HEK293 (cell line): ENCODE results near the gene FOSL1.
A peak's percentile ranks its signal among the peaks of the same experiment; 100 is the strongest.

Source experiments
- EGR2 ChIP-seq: fragments of 450-650 bp; formaldehyde crosslinking; IDR thresholded peaks from 2 replicates; pipeline ENCODE4 v1.5.1; 2016; ENCODE audit warnings: low read depth, missing biosample characterization, missing genetic modification characterization
- GLIS1 ChIP-seq: fragments of 450-650 bp; formaldehyde crosslinking; IDR thresholded peaks from 2 replicates; pipeline ENCODE4 v1.5.1; 2016; ENCODE audit warnings: missing biosample characterization, missing genetic modification characterization
- IKZF3 ChIP-seq: fragments of 450-650 bp; IDR thresholded peaks from 2 replicates; pipeline ENCODE4 v1.5.0; 2018; ENCODE audit warnings: missing biosample characterization, mild to moderate bottlenecking, missing genetic modification characterization, moderate library complexity
- MEIS1 ChIP-seq: sonication (generic); formaldehyde crosslinking; IDR thresholded peaks from 2 replicates; pipeline ENCODE4 v1.8.1; 2022; ENCODE audit warnings: missing genetic modification reagents, mild to moderate bottlenecking, borderline replicate concordance
- SCRT2 ChIP-seq: fragments of 450-650 bp; formaldehyde crosslinking; IDR thresholded peaks from 2 replicates; pipeline ENCODE4 v1.5.1; 2016; ENCODE audit warnings: missing biosample characterization, missing genetic modification characterization
- ZFP3 ChIP-seq: fragments of 450-650 bp; formaldehyde crosslinking; IDR thresholded peaks from 2 replicates; pipeline ENCODE4 v1.5.1; 2016; ENCODE audit warnings: low read depth, missing biosample characterization, missing genetic modification characterization
- ZFP37 ChIP-seq: fragments of 450-650 bp; formaldehyde crosslinking; IDR thresholded peaks from 2 replicates; pipeline ENCODE4 v1.5.1; 2016; ENCODE audit warnings: missing biosample characterization, missing genetic modification characterization
- ZFP69B ChIP-seq: fragments of 450-650 bp; formaldehyde crosslinking; IDR thresholded peaks from 2 replicates; pipeline ENCODE4 v1.5.1; 2016; ENCODE audit warnings: missing biosample characterization, missing genetic modification characterization
- ZIC2 ChIP-seq: fragments of 450-650 bp; formaldehyde crosslinking; IDR thresholded peaks from 2 replicates; pipeline ENCODE4 v1.5.1; 2016; ENCODE audit warnings: missing biosample characterization, missing genetic modification characterization
- ZNF112 ChIP-seq: fragments of 450-650 bp; formaldehyde crosslinking; IDR thresholded peaks from 2 replicates; pipeline ENCODE4 v1.5.0; 2017; ENCODE audit warnings: missing biosample characterization, missing genetic modification characterization
- ZNF121 ChIP-seq: fragments of 450-650 bp; formaldehyde crosslinking; IDR thresholded peaks from 2 replicates; pipeline ENCODE4 v1.5.1; 2016; ENCODE audit warnings: missing biosample characterization, missing genetic modification characterization
- ZNF16 ChIP-seq: fragments of 450-650 bp; formaldehyde crosslinking; IDR thresholded peaks from 2 replicates; pipeline ENCODE4 v1.5.1; 2016; ENCODE audit warnings: low read depth, missing biosample characterization, missing genetic modification characterization
- ZNF174 ChIP-seq: fragments of 450-650 bp; formaldehyde crosslinking; IDR thresholded peaks from 2 replicates; pipeline ENCODE4 v1.5.0; 2017; ENCODE audit warnings: missing biosample characterization, mild to moderate bottlenecking, missing genetic modification characterization
- ZNF19 ChIP-seq: fragments of 450-650 bp; formaldehyde crosslinking; IDR thresholded peaks from 2 replicates; pipeline ENCODE4; 2016; ENCODE audit warnings: missing biosample characterization, missing genetic modification characterization, low read depth
- ZNF211 ChIP-seq: fragments of 450-650 bp; formaldehyde crosslinking; IDR thresholded peaks from 2 replicates; pipeline ENCODE4 v1.5.1; 2016; ENCODE audit warnings: low read depth, missing biosample characterization, missing genetic modification characterization
- ZNF302 ChIP-seq: fragments of 450-650 bp; formaldehyde crosslinking; IDR thresholded peaks from 2 replicates; pipeline ENCODE4 v1.5.1; 2016; ENCODE audit warnings: missing biosample characterization, missing genetic modification characterization, low read depth
- ZNF335 ChIP-seq: fragments of 450-650 bp; formaldehyde crosslinking; conservative IDR thresholded peaks from 2 replicates; pipeline ENCODE4 v1.5.1; 2016; ENCODE audit warnings: missing biosample characterization, missing genetic modification characterization
- ZNF350 ChIP-seq: fragments of 450-650 bp; formaldehyde crosslinking; IDR thresholded peaks from 2 replicates; pipeline ENCODE4 v1.5.0; 2017; ENCODE audit warnings: missing biosample characterization, mild to moderate bottlenecking, missing genetic modification characterization
- ZNF366 ChIP-seq: fragments of 450-650 bp; formaldehyde crosslinking; conservative IDR thresholded peaks from 2 replicates; pipeline ENCODE4 v1.5.1; 2016; ENCODE audit warnings: missing biosample characterization, missing genetic modification characterization
- ZNF404 ChIP-seq: fragments of 450-650 bp; formaldehyde crosslinking; IDR thresholded peaks from 2 replicates; pipeline ENCODE4 v1.5.1; 2017; ENCODE audit warnings: missing biosample characterization, missing genetic modification characterization
- ZNF426 ChIP-seq: fragments of 450-650 bp; formaldehyde crosslinking; IDR thresholded peaks from 2 replicates; pipeline ENCODE4 v1.5.1; 2017; ENCODE audit warnings: missing biosample characterization, missing genetic modification characterization, mild to moderate bottlenecking, inconsistent platforms, moderate library complexity
- ZNF48 ChIP-seq: fragments of 450-650 bp; formaldehyde crosslinking; IDR thresholded peaks from 2 replicates; pipeline ENCODE4 v1.5.1; 2016; ENCODE audit warnings: missing biosample characterization, missing genetic modification characterization
- ZNF501 ChIP-seq: fragments of 450-650 bp; formaldehyde crosslinking; IDR thresholded peaks from 2 replicates; pipeline ENCODE4 v1.5.1; 2016; ENCODE audit warnings: missing biosample characterization, missing genetic modification characterization
- ZNF529 ChIP-seq: fragments of 450-650 bp; formaldehyde crosslinking; IDR thresholded peaks from 2 replicates; pipeline ENCODE4 v1.5.1; 2017; ENCODE audit warnings: missing genetic modification characterization, missing biosample characterization; ENCODE audit not compliant: insufficient replicate concordance
- ZNF571 ChIP-seq: fragments of 450-650 bp; formaldehyde crosslinking; IDR thresholded peaks from 2 replicates; pipeline ENCODE4 v1.5.0; 2017; ENCODE audit warnings: missing biosample characterization, missing genetic modification characterization
- ZNF596 ChIP-seq: fragments of 450-650 bp; IDR thresholded peaks from 2 replicates; pipeline ENCODE4 v1.5.0; 2018; ENCODE audit warnings: missing biosample characterization, mild to moderate bottlenecking, missing genetic modification characterization, moderate library complexity
- ZNF626 ChIP-seq: fragments of 450-650 bp; sonication (Bioruptor Pico); formaldehyde crosslinking; IDR thresholded peaks from 2 replicates; pipeline ENCODE4 v1.5.1; 2018; ENCODE audit warnings: missing biosample characterization, missing genetic modification characterization, inconsistent platforms
- ZNF654 ChIP-seq: fragments of 450-650 bp; formaldehyde crosslinking; IDR thresholded peaks from 2 replicates; pipeline ENCODE4 v1.5.1; 2016; ENCODE audit warnings: low read depth, missing biosample characterization, missing genetic modification characterization
- ZNF660 ChIP-seq: fragments of 450-650 bp; IDR thresholded peaks from 2 replicates; pipeline ENCODE4 v1.5.1; 2018; ENCODE audit warnings: missing biosample characterization, mild to moderate bottlenecking, missing genetic modification characterization
- ZNF785 ChIP-seq: fragments of 450-650 bp; formaldehyde crosslinking; IDR thresholded peaks from 2 replicates; pipeline ENCODE4 v1.5.1; 2016; ENCODE audit warnings: missing biosample characterization, missing genetic modification characterization
- ZNF792 ChIP-seq: fragments of 450-650 bp; formaldehyde crosslinking; IDR thresholded peaks from 2 replicates; pipeline ENCODE4 v1.5.1; 2016; ENCODE audit warnings: missing biosample characterization, missing genetic modification characterization
- ZNF843 ChIP-seq: fragments of 450-650 bp; formaldehyde crosslinking; IDR thresholded peaks from 2 replicates; pipeline ENCODE4 v1.5.1; 2016; ENCODE audit warnings: missing biosample characterization, missing genetic modification characterization
- ZSCAN30 ChIP-seq: fragments of 450-650 bp; IDR thresholded peaks from 2 replicates; pipeline ENCODE4 v1.5.1; 2018; ENCODE audit warnings: missing biosample characterization, mild to moderate bottlenecking, missing genetic modification characterization, moderate library complexity
- ZXDB ChIP-seq: fragments of 450-650 bp; formaldehyde crosslinking; IDR thresholded peaks from 2 replicates; pipeline ENCODE4 v1.5.1; 2016; ENCODE audit warnings: missing biosample characterization, missing genetic modification characterization
- TF ChIP-seq, protein P1 (sequence below): fragments of 450-650 bp; formaldehyde crosslinking; IDR thresholded peaks from 2 replicates; pipeline ENCODE4 v1.5.1; 2016; ENCODE audit warnings: missing biosample characterization, missing genetic modification characterization
- TF ChIP-seq, protein P2 (sequence below): fragments of 450-650 bp; formaldehyde crosslinking; IDR thresholded peaks from 2 replicates; pipeline ENCODE4 v1.5.1; 2016; ENCODE audit warnings: missing biosample characterization, missing genetic modification characterization
- TF ChIP-seq, protein P3 (sequence below): fragments of 450-650 bp; formaldehyde crosslinking; IDR thresholded peaks from 2 replicates; pipeline ENCODE4 v1.5.1; 2016; ENCODE audit warnings: missing biosample characterization, missing genetic modification characterization, low read depth

FOSL1 gene

DNA sequence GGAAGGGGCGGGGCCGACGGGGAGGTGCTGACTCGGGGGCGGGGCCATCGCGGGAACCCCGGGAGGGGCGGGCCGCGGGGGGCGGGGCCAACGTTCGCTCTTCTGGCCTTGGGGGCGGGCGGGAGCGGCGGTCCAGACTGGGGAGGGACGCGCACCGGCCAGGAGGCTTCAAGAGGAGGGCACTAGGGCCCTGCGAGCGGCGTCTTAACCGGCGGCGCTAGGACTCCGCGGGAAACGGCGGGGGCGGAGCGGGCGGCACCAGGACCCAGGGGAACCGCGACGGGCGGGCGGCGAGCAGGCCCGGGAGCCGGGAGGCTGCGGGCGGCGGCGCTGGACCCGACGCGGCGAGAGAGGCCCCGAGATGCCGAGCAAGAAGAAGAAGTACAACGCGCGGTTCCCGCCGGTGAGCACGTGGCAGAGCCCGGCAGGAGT lies 19.0 kb upstream of the FOSL1 start, which contains the start of gene DRAP1 (continued):
- TF ChIP-seq ZNF16 (tag by site-specific recombination) (no peak), ZNF626 (tag by site-specific recombination) (no peak), ZNF654 (tag by site-specific recombination) (no peak), ZFP37 (tag by site-specific recombination) (no peak), ZXDB (tag by site-specific recombination) (peak; percentile 50), MEIS1 (CRISPR knock-in tag) (no peak), ZNF211 (tag by site-specific recombination) (no peak), ZNF48 (tag by site-specific recombination) (no peak), ZNF785 (tag by site-specific recombination) (no peak), EGR2 (tag by site-specific recombination) (peak; percentile 50; the same call in 1 of the 2 replicates), GLIS1 (tag by site-specific recombination) (peak; percentile 41; the same call in 1 of the 2 replicates), ZNF366 (tag by site-specific recombination) (no peak), ZNF350 (0 out of 2 replicates have a peak, but pooled peaks have one; percentile 60), ZNF501 (tag by site-specific recombination) (no peak), ZNF404 (tag by site-specific recombination) (no peak), ZFP69B (tag by site-specific recombination) (peak; percentile 81), IKZF3 (tag by site-specific recombination) (peak; percentile 73), ZNF843 (no peak), ZNF426 (tag by site-specific recombination) (no peak), ZNF660 (tag by site-specific recombination) (peak; percentile 97), ZNF19 (tag by site-specific recombination) (no peak), SCRT2 (tag by site-specific recombination) (no peak), ZNF121 (no peak), ZNF792 (tag by site-specific recombination) (no peak), ZFP3 (tag by site-specific recombination) (no peak), ZNF302 (tag by site-specific recombination) (no peak), ZNF571 (tag by site-specific recombination) (no peak), ZSCAN30 (tag by site-specific recombination) (peak; percentile 90), ZNF529 (no peak), ZNF174 (tag by site-specific recombination) (peak; percentile 92), ZNF596 (tag by site-specific recombination) (peak; percentile 69), ZNF335 (no peak), ZNF112 (no peak), ZIC2 (tag by site-specific recombination) (peak; percentile 11; the same call in 1 of the 2 replicates)
- TF ChIP-seq, protein P1, sequence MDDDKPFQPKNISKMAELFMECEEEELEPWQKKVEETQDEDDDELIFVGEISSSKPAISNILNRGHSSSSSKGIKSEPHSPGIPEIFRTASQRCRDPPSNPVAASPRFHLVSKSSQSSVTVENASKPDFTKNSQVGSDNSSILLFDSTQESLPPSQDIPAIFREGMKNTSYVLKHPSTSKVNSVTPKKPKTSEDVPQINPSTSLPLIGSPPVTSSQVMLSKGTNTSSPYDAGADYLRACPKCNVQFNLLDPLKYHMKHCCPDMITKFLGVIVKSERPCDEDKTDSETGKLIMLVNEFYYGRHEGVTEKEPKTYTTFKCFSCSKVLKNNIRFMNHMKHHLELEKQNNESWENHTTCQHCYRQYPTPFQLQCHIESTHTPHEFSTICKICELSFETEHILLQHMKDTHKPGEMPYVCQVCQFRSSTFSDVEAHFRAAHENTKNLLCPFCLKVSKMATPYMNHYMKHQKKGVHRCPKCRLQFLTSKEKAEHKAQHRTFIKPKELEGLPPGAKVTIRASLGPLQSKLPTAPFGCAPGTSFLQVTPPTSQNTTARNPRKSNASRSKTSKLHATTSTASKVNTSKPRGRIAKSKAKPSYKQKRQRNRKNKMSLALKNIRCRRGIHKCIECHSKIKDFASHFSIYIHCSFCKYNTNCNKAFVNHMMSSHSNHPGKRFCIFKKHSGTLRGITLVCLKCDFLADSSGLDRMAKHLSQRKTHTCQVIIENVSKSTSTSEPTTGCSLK = no peak
- TF ChIP-seq, protein P2, sequence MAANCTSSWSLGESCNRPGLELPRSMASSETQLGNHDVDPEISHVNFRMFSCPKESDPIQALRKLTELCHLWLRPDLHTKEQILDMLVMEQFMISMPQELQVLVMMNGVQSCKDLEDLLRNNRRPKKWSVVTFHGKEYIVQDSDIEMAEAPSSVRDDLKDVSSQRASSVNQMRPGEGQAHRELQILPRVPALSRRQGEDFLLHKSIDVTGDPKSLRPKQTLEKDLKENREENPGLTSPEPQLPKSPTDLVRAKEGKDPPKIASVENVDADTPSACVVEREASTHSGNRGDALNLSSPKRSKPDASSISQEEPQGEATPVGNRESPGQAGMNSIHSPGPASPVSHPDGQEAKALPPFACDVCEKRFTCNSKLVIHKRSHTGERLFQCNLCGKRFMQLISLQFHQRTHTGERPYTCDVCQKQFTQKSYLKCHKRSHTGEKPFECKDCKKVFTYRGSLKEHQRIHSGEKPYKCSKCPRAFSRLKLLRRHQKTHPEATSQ (tag by site-specific recombination) = 0 out of 2 replicates have a peak, but pooled peaks have one; percentile 34
- TF ChIP-seq, protein P3, sequence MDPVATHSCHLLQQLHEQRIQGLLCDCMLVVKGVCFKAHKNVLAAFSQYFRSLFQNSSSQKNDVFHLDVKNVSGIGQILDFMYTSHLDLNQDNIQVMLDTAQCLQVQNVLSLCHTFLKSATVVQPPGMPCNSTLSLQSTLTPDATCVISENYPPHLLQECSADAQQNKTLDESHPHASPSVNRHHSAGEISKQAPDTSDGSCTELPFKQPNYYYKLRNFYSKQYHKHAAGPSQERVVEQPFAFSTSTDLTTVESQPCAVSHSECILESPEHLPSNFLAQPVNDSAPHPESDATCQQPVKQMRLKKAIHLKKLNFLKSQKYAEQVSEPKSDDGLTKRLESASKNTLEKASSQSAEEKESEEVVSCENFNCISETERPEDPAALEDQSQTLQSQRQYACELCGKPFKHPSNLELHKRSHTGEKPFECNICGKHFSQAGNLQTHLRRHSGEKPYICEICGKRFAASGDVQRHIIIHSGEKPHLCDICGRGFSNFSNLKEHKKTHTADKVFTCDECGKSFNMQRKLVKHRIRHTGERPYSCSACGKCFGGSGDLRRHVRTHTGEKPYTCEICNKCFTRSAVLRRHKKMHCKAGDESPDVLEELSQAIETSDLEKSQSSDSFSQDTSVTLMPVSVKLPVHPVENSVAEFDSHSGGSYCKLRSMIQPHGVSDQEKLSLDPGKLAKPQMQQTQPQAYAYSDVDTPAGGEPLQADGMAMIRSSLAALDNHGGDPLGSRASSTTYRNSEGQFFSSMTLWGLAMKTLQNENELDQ (tag by site-specific recombination) = no peak
